ENCODE data around the gene SH2D4B.

SH2D4B gene

DNA sequence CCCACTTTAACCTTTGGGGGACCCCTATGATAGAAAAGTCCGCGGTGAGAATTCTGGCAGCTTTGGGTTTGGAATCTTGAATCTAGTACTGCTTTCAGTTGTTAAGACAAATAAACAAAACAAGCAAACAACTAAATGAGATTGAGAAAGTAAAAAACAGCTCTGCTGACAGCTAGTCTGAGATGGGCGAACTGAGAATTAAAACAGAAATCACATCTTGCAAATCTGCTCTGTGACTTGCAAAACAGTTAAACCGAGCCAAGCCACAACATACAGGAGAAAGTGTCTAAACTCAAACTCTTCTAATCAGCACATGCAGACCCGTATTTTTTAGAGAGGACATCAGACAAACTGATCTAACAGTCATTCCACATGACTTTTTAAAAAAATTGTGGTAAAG is 110.4 kb downstream of the SH2D4B start:
- DNase-seq = no peak

DNA sequence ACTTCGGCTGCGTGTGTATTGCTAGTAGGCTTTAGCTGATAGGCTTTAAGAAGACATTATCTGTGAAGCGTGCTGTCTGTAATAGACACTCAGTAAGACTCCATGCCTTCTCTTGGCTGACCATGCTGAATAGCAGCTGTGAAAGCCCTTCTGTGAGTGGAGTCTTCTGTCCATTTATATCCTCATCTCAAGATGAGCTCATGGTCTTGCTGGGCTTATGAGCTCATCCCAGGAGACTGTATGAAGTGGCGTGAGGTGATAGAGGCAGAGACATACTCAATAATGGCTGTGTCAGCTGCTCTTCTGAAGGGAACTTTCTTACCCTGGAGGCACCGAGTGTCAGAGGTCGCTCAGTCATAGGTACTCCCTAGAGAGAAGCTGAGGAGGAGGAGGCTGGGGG is 111.5 kb downstream of the SH2D4B start:
- no peak for DNase-seq

DNA sequence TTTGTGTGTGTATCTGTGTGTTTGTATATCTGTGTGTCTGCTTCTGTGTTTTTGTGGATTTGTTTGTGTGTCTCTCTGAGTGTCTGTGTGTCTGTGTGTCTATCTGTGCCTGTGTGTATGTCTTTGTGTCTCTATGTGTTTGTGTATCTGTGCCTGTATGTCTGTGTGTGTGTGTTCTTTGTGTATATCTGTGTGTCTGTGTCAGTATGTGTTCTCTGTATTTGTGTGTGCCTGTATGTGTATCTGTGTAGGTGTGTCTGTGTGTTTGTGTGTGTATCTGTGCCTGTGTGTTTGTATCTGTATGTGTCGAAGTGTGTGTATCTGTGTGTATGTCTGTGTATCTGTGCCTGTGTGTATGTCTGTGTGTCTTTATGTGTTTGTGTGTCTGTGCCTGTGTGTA is 118.2 kb downstream of the SH2D4B start:
- no peak for DNase-seq

DNA sequence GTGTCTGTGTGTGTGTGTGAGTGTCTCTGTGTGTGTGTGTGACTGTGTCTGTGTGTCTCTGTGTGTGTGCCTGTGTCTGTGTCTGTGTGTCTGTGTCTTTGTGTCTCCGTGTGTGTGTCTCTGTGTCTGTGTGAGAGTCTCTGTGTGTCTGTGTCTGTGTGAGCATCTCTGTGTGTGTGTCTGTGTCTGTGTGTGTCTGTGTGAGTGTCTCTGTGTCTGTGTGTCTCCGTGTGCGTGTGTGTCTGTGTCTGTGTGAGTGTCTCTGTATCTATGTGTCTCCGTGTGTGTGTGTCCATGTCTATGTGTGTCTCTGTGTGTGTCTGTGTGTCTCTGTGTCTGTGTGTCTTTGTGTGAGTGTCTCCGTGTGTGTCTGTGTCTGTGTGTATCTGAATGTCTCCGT is 120.4 kb downstream of the SH2D4B start:
- no peak for DNase-seq

DNA sequence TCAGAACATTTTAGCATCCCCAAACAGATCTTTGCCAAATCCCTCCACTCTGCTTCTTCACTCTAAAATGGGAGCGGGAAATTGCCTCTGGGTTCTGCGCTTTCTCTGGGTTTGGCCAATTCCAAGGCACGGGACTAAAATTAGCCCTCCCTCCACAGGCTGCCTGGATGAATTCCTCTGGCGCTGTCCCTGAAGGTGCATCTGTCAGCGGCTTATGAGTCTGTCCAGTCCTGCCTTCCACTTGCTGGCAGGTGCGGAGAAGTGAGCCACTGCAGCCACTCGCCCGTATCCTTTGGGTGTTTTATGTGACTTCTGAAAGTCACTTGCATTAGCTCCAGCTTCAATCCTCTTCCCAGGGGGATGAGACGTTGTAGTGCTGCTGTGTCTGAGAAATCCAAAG is 121.6 kb downstream of the SH2D4B start:
- DNase-seq = no peak

DNA sequence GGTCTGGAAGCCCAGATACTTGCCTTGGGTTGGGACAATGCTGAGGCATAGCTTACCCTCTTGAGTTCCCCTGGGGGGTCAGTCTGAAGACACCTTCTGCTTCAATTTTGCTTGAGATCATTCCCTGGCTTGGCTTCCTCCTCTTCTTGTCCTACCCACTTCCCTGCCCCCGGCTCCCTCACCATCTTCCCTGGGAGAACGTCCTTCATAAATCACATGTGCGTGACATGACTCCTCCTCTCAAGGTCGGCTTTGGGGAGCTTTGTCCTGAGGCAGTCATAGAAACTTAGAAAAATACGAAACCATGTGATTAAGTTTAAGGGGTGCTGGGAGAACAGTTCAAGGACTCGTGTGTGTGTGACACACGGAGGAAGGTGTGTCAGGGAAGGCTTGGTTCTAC is 122.6 kb downstream of the SH2D4B start:
- no peak for DNase-seq

DNA sequence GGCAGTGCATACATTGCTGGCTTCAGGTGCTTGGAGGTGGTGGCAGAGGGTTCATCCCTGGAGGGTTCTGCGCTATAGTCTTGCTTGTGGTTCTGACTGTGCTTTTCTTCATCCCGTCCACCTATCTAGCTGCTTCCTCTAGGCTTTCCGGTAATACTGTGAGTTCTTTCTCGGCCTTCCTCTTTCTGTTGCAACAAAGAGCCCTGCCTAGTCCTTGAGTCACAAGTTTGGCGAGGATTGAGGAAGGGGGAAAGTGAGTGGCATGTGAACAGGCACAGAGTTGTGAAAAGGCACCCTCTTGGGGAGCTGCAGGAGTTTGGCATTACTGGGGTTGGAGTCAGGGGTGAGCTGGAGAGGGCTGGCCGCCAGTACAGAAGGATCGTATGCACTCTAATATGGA is 123.0 kb downstream of the SH2D4B start:
- no peak for DNase-seq

DNA sequence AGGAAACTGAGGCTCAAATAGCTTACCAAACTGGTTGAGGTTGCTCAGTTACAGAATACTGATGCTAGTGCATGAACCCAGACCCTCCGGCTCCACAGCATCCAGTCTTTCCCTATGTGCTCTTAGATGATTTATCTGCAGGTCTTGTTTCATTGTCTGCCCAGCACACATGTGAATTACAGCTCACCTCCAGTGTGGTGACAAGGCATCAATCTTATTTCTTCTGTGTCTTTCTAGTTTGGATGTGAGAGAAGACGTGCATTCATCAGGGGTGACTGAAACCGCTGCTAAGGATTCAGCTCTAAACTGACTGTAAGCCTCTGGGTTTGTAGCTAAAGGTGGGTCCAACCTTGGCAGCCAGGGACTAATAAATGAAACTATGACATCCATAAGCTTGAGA is 123.8 kb downstream of the SH2D4B start:
- DNase-seq = no peak

DNA sequence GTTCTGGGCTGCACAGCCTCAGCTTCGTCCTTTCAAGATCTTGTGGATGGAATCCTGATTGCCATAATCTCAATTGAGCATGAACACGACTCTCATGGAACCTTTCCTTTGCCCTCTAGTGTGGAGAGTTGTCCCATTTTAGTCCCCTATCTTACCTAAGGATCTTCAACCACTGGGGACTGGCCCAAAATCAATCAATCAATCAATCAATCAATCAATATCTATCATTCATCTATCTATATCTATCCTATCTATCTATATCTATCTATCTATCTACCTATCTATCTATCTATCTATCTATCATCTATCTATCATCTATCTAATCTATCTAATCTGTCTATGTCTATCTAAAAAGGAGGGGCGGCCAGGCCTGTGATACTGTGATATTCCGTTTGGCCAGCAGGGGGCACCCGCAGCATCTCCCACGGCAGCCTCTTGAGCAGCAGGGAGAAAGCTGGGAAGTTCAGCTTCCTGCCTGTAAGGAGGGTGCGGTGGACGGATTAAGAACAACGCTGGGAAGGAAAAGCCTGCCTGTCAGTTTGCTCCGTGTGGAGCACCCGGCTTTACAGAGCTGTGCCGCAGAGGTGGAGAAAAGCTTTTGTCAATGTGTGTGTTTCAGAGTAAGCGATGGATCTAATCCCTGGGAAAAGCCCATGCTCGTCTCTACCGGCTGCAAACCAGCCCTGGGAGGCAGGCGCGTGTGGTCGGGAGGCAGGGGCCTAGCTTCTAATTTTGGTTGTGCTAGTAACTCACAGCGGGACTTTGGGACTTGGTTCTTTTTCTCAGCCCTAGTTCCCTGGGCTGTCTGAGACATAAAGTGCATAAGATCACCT is 124.9 kb downstream of the SH2D4B start:
- DNase-seq = peak; percentile 63

DNA sequence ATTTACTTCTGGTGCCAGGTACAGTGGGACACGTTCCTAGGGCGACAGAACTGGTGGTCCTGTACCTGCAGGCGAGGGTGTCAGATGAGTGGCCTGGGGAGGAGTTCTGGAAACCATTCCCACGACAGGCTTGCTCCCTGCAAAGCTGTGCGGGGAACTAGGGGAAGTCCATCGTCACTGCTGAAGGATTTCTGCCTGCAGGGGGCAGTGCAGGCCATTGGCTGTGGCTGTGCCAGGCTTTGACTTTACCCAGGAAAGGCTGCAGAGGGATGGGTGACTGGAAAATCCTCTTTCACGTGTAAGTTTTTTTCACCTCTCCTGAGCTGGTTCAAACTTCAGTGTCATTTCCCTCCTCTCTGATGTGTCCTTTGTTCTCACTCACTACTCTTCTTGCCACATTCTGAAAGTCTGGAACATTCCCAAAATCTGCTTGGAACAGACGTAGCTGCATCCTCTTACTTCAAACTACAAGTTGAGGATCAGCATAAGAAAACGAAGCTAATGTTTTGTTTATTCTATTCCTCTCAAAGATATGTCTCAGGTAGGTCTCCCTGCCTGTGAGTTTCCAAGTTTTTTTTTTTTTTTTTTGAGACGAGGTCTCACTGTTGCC is 126.5 kb downstream of the SH2D4B start:
- peak; percentile 22 for DNase-seq

DNA sequence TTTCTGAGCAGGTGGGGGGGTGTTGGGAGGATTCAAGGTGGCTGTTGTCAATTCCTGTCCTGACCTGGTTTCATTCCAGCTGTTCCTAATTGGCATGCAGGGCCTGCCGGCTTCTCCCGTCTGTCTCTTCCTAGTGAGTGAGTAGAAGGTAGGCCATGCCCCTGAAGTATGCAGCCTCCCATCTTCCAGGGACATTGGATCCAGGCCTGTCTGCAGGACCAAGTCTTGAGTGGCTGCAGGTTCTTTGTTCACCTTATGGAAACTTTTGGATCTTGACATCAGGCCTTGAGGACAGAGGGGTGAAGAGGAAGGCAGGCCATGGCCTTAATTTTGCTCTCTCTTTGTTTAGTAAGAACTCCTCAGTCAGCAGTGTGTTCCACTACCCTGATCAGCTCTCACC is 131.8 kb downstream of the SH2D4B start:
- no peak for DNase-seq

DNA sequence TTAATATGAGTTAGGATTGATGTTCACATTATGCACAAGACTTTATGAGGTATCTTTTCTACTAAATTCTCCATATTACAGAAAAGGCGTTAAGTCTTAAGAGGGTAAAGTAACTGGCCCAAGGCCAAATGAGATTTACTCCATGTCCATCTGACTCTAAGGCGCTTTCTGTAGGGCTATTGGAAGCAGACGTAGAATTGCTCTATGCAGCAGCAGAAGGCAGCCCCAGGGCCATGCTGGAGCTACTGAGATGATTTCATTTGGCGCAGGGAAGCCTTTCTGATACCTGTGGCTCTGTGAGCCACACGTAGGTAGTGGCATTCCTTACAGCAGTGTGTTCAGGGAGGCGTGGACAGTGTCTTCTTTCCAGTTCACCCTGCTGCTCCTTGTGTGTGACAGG is 133.1 kb downstream of the SH2D4B start:
- no peak for DNase-seq

DNA sequence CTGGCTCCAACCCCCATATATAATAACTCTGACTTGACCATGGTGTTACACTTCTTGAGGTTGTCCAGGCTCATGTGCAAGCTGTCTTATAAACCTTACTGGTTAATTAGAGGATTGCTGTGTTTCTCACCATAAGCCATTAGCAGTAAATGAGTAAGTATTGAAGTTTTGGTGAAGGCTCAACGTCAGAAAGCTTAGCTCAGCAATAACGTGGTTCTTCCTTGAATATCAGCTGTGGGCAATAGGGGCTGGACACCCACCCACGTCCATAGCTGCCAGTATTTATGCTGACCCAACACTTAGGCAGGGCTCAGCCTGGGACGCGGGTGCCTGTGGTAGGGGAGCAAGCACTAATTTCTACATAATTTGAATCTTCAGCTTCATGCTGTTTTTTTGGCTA is 134.1 kb downstream of the SH2D4B start:
- no peak for DNase-seq

DNA sequence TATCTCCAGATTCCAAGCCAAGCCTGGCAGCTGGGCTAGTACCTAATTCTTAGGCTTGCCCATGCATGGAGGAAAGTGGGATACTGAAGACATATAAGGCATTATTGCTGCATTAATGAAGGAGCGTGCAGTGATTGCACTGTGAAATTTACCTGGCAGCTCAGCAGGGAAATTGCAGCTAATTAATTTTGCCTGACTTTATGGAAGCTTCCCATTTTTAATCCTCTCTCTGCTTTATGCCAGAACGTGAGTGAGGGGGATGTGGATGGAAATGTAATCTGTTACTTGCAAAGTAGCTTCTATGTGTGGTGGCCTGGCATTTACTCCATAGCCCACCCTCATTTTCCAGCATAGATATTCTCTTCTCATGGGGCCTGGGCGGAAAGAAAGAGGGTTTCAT is 134.9 kb downstream of the SH2D4B start:
- DNase-seq = no peak

DNA sequence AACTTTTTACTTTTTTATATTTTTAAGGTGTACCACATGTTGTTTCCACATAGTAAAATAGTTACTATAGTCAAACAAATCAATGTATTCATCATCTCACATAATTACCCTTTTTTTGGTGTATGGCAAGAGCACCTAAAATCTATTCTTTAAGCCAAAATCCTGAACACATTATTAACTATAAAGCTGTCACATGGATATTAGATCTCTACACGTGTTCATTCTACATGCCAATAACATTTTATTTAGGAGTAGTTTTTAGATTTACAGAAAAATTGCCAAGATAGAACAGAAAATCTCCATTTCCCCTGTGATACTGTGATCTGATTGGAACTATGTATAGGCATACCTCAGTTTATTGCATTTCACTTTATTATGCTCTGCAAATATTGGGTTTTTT is 137.1 kb downstream of the SH2D4B start:
- DNase-seq = no peak

DNA sequence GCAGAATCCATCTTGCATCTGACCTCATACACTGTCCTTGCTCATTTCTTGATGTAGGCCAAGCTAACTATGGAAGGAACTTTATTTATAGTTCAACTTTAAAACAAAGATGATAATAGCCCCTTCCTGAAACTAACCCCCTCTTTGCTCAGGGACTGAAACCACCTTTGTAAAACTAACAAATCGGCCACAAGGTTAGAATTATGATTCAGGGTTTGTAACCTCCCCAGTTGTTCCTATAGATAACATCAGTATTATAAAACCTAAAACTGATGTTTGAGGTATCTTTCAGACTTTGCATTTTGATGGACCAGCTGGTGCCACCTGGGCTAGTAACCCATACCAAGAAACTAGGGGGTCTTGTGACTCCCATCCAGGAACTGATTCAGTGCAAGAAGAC is 143.4 kb downstream of the SH2D4B start:
- no peak for DNase-seq

DNA sequence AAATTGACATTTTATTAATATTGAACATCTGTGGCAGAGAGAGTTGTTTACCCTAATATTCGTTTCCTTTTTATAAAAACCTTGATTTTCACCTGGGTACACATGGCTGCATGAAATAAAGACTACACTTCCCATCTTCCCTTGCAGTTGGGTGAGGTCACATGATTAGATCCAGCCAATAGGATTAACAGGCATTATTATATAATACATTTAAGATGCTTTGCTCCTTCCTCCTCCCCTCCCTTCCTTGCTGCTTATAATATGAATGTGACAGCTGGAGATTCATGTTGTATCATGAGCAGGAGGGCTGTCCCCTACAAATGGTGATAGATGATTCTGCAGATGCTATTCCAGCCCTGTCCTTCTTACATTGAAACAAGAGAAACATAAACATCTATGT is 146.6 kb downstream of the SH2D4B start:
- no peak for DNase-seq

DNA sequence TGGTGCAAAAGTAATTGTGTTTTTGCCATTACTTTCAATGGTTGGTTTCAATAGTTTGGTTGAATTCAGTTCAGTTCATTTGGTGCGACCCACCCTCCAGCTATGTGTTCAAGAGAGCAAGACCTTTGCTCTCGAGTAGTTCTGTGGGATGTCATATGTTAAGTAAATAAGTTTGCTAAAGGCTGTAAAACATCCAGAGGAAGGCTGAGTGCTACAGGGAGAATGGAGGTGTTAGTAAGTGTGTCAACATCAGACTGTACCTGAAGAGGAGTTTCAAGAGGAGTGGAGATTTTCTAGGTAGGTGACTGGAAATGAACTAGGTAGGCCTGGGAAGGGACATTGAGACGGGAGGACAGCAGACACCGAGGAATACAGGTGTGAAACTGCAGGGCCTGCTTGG is 147.7 kb downstream of the SH2D4B start:
- no peak for DNase-seq

DNA sequence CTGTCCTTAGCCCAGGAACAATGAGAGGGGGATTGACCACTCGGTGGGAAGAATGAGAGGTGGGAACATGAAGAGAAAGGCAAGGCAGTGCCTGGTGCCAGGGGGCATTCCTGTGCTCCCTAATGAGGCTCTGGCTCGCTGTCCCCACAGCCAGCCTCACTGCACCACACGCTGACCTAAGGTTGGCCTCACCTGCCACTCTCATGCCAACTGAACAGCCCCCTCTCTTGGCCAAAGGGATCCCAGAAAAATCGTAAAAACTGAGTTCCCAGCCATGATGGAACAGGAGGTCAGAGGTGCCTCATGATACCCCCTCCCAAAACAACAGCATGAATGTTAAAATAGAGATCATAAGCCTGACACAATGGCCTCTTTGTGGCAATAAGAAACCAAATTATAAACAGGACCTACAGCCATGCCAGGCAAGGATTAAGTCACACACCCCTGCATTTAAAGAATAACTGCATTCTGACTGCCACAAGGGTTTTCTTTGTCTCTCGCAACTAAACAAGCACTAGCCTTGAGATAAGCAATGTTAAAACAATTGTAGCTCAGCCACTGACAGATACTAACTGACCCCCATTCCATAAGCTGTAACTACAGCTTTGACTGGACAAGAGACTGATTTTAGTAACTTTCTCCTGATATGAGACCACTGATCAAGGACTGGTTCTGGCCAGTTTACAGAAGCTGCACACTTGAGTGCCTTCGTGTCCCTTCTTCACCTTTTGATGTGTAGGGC is 149.2 kb downstream of the SH2D4B start:
- no peak for DNase-seq

DNA sequence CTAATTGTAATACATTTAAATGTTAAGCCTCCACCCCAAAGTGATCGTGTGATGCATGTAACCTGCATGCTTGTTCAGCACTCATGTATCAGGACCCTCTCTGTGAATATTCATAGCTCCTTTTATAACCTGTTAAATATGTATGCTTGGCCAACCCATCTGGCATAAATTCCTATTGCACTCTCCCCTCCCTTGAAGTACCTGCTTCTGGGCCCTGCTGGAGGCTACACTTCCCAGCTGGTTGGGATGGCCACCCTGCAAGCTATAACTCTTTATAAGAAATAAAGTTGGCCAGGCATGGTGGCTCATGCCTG is 149.7 kb downstream of the SH2D4B start:
- no peak for DNase-seq

DNA sequence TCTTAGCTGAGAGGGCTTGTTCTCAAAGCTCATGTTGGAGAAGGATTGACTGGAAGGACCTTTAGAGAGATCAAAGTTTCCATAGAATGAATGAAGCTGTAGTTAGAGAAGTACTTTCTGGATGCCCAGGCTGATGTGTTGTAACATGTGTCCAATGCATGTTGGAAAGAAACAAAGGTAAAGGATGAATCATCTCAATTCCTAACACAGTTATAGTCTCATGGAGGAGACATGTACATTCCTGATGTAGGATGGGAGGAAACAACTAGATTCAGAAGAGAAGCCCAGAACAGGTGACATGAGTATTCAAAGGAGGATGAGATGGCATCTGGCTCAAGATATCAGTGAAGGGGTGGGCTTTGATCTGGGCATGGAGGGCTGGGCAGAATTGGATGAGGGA is 152.7 kb downstream of the SH2D4B start:
- DNase-seq = no peak

DNA sequence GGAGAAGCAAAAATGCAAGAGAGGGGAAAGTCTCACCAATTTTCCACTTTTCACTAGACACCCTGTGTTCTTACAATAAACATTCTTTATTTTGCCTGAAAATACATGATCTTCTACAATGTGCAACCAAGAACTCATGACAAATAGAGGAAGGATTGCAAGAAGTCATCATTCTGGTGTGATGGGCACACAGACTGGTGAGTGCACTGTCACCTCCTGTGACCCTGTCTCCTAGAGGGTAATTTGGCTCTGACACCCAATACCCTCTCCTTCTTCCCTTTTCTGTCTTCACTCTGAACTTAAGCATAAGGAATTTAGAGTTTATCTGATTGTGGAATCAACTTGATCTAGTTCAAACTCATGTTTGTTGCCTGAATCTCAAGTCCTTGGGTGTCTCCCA is 153.7 kb downstream of the SH2D4B start:
- DNase-seq = no peak

DNA sequence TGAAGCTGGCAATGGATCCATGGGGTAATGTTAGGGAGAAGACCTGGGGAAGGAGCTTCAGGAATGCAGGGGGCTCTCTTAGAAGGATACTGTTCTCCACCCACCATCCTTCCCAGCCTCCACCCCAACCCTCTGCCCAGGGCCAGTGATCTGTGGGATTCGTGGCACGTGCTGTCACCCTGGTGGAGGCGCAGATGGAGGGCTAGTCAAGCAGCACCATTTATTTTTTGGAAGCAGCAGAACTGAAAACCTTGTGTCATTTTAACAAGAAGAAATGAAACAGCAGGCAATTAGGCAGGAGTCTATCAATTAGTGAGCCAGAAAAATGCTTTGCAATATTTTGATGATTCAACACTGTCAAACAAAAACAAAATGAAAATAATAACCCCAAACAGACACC is 155.9 kb downstream of the SH2D4B start:
- DNase-seq = no peak

DNA sequence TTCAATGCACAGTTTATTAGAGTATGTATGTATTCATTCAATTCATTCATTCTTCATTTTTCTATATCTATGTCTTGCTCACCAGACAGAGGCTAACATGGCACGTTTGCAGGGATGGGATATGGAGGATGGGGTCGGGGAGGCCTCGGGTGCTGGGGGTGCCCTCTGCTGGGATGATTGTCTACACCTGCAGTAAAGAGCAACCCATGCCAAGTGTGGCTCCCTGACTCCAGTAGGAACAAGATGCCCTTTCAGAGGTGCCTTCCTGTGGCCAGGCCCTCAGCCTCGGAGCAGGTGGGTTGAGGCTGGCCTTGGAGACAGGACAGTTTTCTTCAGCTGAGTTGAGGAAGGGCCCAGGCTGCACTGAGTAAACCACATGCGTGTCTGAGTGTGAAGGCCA is 157.2 kb downstream of the SH2D4B start:
- no peak for DNase-seq
